ENCODE measurements around the gene ORM1.

DNA sequence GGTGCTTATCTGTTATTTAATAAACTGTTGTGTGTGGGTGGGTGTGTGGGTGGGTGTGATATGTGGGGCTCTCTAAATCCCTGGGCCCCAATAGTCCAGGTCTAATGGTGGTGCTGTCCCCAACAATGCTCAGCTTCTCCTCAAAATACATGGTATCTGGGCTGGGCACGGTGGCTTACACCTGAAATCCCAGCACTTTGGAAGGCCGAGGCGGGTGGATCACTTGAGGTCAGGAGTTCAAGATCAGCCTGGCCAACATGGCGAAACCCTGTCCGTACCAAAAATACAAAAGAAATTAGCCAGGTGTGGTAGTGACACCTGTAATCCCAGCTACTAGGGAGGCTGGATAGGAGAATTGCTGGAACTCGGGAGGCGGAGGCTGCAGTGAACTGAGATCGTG is 4.5 kb upstream of the ORM1 start:
- TF ChIP-seq, protein P1, sequence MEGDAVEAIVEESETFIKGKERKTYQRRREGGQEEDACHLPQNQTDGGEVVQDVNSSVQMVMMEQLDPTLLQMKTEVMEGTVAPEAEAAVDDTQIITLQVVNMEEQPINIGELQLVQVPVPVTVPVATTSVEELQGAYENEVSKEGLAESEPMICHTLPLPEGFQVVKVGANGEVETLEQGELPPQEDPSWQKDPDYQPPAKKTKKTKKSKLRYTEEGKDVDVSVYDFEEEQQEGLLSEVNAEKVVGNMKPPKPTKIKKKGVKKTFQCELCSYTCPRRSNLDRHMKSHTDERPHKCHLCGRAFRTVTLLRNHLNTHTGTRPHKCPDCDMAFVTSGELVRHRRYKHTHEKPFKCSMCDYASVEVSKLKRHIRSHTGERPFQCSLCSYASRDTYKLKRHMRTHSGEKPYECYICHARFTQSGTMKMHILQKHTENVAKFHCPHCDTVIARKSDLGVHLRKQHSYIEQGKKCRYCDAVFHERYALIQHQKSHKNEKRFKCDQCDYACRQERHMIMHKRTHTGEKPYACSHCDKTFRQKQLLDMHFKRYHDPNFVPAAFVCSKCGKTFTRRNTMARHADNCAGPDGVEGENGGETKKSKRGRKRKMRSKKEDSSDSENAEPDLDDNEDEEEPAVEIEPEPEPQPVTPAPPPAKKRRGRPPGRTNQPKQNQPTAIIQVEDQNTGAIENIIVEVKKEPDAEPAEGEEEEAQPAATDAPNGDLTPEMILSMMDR (IDR thresholded peaks at IDR 0.05 in 8 of 11, conservative IDR thresholded peaks at IDR 0.05 in 3 of 11), result no peak
- no peak for TF ChIP-seq POLR2A (IDR thresholded peaks at IDR 0.05)
